GM21529 (cell line): ENCODE measurements around the gene MON1B.
"Not testable (repeated sequence)": the region's sequence is repeated elsewhere in the genome, so short reads cannot be mapped to it uniquely, and the experiment has no call there.

Experiments used
- ATAC-seq: cut with Tn5 transposase; IDR thresholded peaks from one replicate; pipeline ENCODE4 v1.9.1; 2021; ENCODE audit not compliant: unreplicated experiment

Gene MON1B

GRCh38 chr16:77190478-77191258 lies at the start of gene MON1B:
Gene MON1B, plus strand, starts transcription at chr16:77191190. Its CDS starts 296 bp downstream, at chr16:77191486.
- ATAC-seq, result peak; percentile 96

GRCh38 chr16:77143364-77143763 lies 47.6 kb upstream of the MON1B start:
- ATAC-seq, result no peak

GRCh38 chr16:77148121-77148520 lies 42.9 kb upstream of the MON1B start:
- no peak for ATAC-seq

GRCh38 chr16:77157346-77158058 lies 33.5 kb upstream of the MON1B start:
- no peak for ATAC-seq

GRCh38 chr16:77158293-77158692 lies 32.7 kb upstream of the MON1B start:
- ATAC-seq, result no peak

- ATAC-seq, result no peak
Measured at GRCh38 chr16:77165006-77165405, 26.0 kb upstream of the MON1B start.

GRCh38 chr16:77165536-77166236 lies 25.3 kb upstream of the MON1B start:
- ATAC-seq, result not testable (repeated sequence)

- ATAC-seq, result no peak
Measured at GRCh38 chr16:77166726-77167125, 24.3 kb upstream of the MON1B start.

- no peak for ATAC-seq
Measured at GRCh38 chr16:77168901-77169300, 22.1 kb upstream of the MON1B start.

- no peak for ATAC-seq
Measured at GRCh38 chr16:77169650-77170236, 21.2 kb upstream of the MON1B start.

- no peak for ATAC-seq
Measured at GRCh38 chr16:77170805-77171204, 20.2 kb upstream of the MON1B start.

GRCh38 chr16:77171745-77172635 lies 19.0 kb upstream of the MON1B start:
- ATAC-seq, result peak; percentile 84

- no peak for ATAC-seq
Measured at GRCh38 chr16:77172951-77173350, 18.0 kb upstream of the MON1B start.

GRCh38 chr16:77183137-77183536 lies 7.9 kb upstream of the MON1B start:
- ATAC-seq, result no peak

- ATAC-seq, result not testable (repeated sequence)
Measured at GRCh38 chr16:77186298-77186697, 4.7 kb upstream of the MON1B start.

- no peak for ATAC-seq
Measured at GRCh38 chr16:77190190-77190477, 856 bp upstream of the MON1B start.

- no peak for ATAC-seq
Measured at GRCh38 chr16:77191259-77191969, 424 bp downstream of the MON1B start.

- no peak for ATAC-seq
Measured at GRCh38 chr16:77193377-77193776, 2.4 kb downstream of the MON1B start.

- ATAC-seq, result no peak
Measured at GRCh38 chr16:77194295-77195231, 3.6 kb downstream of the MON1B start.
